SH-SY5Y (cell line): ENCODE results near the gene C2CD4C.

Source experiments
- GATA2 ChIP-seq: IDR thresholded peaks from 2 replicates; pipeline ENCODE4 v1.6.1; 2011; ENCODE audit warnings: mild to moderate bottlenecking, low read depth, low read length
- GATA3 ChIP-seq: IDR thresholded peaks from 2 replicates; pipeline ENCODE4 v1.6.1; 2011; ENCODE audit warnings: low read depth, mild to moderate bottlenecking, low read length, moderate library complexity

DNA sequence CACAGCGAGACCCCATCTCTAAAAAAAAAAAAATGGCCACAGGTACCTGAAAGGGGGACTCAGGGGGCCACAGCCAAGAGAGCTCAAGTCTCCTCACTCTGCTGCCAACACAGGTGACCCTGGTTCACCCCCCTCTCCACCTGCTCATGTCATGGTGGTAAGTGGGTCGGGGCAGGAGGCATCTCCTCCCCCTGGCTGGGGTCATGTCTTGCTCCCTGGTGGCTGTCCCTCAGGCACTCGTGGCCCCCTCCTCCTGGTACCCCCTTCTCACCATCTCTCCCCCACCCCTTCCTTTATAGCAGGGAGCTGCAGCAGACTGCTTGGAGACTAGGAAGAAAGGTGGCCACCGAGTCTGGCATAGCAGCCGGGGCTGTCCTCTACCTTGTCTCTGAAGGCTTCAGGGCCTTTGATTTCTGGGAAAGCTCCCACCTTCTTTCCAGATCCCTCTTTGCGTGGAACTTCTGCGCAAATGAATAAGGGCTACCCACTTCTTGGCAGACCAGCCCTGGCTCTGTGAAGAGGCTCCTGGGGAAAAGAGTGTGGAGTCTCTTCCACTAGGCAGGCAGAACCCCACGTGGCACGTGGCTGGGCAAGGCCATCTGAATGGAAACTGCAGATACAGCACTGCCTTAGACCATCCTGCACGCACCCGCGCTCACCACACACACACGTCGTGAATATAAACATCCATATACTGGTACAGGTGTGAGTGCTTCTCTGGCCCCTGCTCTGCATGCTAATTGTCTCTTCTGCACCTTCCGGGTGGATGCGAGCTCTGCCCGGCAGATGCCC is 44.3 kb downstream of the C2CD4C start:
- no peak for TF ChIP-seq GATA2
- TF ChIP-seq GATA3 = no peak
